Measurements from ENCODE around the gene ANKRD33.

ANKRD33 gene

DNA sequence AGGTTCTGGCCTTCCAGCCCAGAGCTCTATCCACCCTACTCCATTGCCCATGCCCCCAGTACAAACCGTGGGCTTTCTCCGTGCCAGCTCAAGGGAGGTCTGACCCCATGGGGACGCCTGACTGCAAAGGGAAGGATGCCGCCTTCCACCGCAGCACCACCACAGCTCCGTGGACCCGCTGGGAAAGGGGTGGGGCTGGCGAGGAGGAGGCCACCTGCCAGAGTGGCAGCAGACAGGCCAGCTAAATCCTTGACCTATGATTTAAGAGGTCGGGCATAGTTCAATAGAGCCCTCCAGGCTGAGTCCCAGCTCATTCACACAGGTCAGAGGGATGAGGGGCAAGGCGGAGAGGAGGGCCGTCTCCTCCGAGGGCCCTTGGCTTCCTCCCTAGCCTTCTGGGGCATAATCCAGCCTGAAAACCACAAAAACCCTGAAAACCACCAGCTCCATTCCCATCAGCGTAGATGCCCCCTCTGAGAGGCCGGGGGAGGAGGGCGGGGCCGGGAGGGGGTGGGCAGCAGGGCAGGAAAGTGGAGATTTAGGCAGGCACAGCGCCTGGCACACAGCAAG, 24.5 kb upstream of the ANKRD33 start:
- H3K4me3 ChIP-seq (ENCODE audit: low read depth, low read length): no peak overlapping the region
- TF ChIP-seq, protein P1, sequence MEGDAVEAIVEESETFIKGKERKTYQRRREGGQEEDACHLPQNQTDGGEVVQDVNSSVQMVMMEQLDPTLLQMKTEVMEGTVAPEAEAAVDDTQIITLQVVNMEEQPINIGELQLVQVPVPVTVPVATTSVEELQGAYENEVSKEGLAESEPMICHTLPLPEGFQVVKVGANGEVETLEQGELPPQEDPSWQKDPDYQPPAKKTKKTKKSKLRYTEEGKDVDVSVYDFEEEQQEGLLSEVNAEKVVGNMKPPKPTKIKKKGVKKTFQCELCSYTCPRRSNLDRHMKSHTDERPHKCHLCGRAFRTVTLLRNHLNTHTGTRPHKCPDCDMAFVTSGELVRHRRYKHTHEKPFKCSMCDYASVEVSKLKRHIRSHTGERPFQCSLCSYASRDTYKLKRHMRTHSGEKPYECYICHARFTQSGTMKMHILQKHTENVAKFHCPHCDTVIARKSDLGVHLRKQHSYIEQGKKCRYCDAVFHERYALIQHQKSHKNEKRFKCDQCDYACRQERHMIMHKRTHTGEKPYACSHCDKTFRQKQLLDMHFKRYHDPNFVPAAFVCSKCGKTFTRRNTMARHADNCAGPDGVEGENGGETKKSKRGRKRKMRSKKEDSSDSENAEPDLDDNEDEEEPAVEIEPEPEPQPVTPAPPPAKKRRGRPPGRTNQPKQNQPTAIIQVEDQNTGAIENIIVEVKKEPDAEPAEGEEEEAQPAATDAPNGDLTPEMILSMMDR (IDR thresholded peaks at IDR 0.05; ENCODE audit: low read depth, low read length): no peak

DNA sequence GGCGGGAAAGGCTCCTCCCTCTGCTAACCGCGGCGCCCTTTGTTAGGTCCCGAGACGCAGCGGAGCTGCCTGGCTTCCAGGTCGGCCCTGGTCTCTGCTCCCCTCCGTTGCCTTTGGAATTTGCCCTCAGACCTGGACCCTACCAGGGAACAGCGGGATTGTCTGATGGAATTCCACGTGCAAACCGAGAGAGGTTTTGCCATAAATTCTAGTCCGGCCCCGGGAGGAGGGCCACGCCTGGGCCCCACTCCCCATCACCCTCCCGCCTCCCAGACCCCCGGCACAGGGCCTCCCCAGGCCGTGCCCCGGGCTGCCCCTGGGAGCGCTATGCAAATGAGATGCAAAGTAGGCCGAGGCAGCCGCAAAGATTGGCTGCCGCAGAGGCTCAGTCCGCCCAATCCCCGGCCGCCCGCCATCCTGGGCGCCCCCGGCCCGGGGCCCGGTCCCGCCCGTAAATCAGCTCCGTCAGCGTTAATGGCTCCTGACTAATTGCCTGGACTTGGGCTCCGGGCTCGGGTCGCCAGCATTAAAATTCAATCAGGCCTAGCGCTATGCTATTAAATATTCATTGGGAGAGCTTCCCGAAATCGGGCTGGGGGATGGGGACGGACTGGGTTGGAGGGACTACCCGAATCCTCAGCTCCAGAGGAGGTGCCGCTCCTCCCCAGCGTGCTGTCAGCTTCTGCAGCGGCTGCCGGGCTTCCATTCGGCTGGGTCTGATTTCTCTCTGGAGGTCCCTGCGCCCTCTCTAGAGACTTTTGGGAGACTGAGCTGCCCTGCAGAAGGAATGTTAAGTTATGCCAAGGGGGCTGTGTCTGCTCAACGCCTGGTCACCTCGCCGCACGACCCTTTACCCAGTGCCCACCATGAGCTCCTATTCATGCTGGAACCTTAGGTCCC, 23.7 kb upstream of the ANKRD33 start:
- H3K4me3 ChIP-seq (ENCODE audit: low read depth, low read length): no peak overlapping the region

GRCh38 chr12:51864833-51865670, 22.9 kb upstream of the ANKRD33 start:
- no peak overlapping the region for H3K4me3 ChIP-seq (ENCODE audit: low read depth, low read length)
- TF ChIP-seq, protein P1 (IDR thresholded peaks at IDR 0.05; ENCODE audit: low read depth, low read length): no peak

More for the DNA sequence above, 23.7 kb upstream of the ANKRD33 start:
- TF ChIP-seq, protein P1 (IDR thresholded peaks at IDR 0.05; ENCODE audit: low read depth, low read length): no peak

- TF ChIP-seq, protein P1 (IDR thresholded peaks at IDR 0.05; ENCODE audit: low read depth, low read length): no peak
- H3K4me3 ChIP-seq (ENCODE audit: low read depth, low read length): no peak overlapping the region
Measured at GRCh38 chr12:51865757-51866270, 22.1 kb upstream of the ANKRD33 start.

DNA sequence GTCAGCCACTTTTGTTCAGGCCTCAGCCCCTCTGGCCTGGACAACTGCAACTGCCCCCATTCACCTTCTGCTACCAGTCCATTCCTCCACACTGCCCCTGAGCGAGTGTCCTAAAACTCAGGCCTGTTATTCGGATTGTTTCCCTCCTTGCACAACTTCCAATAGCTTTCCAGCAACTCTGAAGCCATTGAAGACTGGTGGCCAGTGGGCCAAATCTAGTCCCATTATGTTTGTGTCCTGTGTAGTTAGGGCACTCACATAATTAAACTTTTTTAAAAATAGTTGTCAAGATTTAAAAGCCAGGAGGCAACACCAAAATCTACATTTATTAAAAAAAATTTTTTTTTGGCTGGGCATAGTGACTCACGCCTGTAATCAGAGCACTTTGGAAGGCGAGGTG, 21.6 kb upstream of the ANKRD33 start:
- TF ChIP-seq, protein P1 (IDR thresholded peaks at IDR 0.05; ENCODE audit: low read depth, low read length): no peak
- no peak overlapping the region for H3K4me3 ChIP-seq (ENCODE audit: low read depth, low read length)

- TF ChIP-seq, protein P1 (IDR thresholded peaks at IDR 0.05; ENCODE audit: low read depth, low read length): no peak
- H3K4me3 ChIP-seq (ENCODE audit: low read depth, low read length): no peak overlapping the region
Measured at GRCh38 chr12:51866762-51867161, 21.1 kb upstream of the ANKRD33 start.
